Muscle of leg (tissue), 11 donors: ENCODE data around the gene LRRC15. TPM values are rescaled to one million over a fixed set of nuclear protein-coding genes. Genes with fewer than 3 reads are reported as not detected.

Experiments
- DNase-seq: peaks from one replicate; pipeline ENCODE4 v3.0.0; 2013
- H3K27ac ChIP-seq: one replicate; pipeline ENCODE4 v1.5.1; 2013; ENCODE audit warnings: mild to moderate bottlenecking, low read length, control low read depth
- H3K27me3 ChIP-seq: one replicate; pipeline ENCODE4 v1.6.1; 2013; ENCODE audit warnings: low read length; ENCODE audit not compliant: control insufficient read depth, insufficient read depth
- H3K36me3 ChIP-seq: one replicate; pipeline ENCODE4 v1.6.1; 2013; ENCODE audit warnings: low read length; ENCODE audit not compliant: control insufficient read depth, insufficient read depth
- H3K4me1 ChIP-seq: one replicate; pipeline ENCODE4 v1.6.1; 2013; ENCODE audit warnings: low read length; ENCODE audit not compliant: control insufficient read depth, insufficient read depth
- H3K4me3 ChIP-seq: one replicate; pipeline ENCODE4 v1.5.1; 2013; ENCODE audit warnings: low read length, control low read depth
- H3K9me3 ChIP-seq: replicated peaks from 2 replicates; pipeline ENCODE4 v1.6.1; 2013; ENCODE audit warnings: low read depth, low read length; ENCODE audit not compliant: control insufficient read depth
- WGBS: methylation state at CpG from one replicate; pipeline ENCODE4 v1.1.5; 2013; ENCODE audit warnings: missing lambda C conversion rate; ENCODE audit not compliant: insufficient coverage; 5-methylcytosine and 5-hydroxymethylcytosine counted together
- polyA plus RNA-seq, 8 donors: library from polyadenylated mRNA; unstranded; fragments of 120-200 nt; gene quantifications; one replicate each; pipeline versions ENCODE4 v1.2.1 to v1.2.3, GENCODE V29; 2013; ENCODE audit warnings: inconsistent platforms in 1 of 8, low replicate concordance in 1 of 8; ENCODE audit not compliant: insufficient read length in 8 of 8, insufficient read depth in 1 of 8
- total RNA-seq: library from RNA; stranded (reverse); fragments of 120-200 nt; gene quantifications from one replicate; pipeline ENCODE4 v1.2.4, GENCODE V29; 2013

Gene LRRC15
- total and polyA plus RNA-seq, 9 donors: 0.23 to 1.7 (median 0.61) TPM

DNA sequence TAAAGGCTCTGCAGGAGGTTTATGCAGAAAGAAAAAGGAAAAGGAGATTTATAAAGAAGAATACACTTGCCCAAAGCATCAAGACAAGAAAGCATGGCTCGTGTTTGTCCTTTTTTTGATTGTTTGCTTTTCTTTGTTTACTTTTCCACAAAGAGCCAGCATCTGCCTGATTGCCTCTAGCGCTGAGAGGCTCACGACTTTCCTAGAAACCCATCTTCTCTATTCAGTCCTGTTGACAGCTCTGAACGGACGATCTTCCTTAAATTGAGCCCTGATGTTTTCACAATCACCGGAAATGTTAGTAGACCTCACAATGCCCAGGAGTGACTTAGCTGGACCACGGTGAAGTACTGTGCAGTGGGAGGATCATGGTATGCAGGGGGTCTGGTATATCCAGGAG, 17.1 kb upstream of the LRRC15 start:
- no peak overlapping the region for H3K4me3 ChIP-seq
- peaks cover 9% of the 10 kb centered on the region for H3K27me3 ChIP-seq
- H3K27ac ChIP-seq: no peak overlapping the region
- 56% methylated on average over 6 of the region's 7 CpGs for WGBS
- peaks cover 3% of the 10 kb centered on the region for H3K9me3 ChIP-seq
- H3K36me3 ChIP-seq: no peaks in the 10 kb centered on the region
- DNase-seq: no peak
- no peaks in the 10 kb centered on the region for H3K4me1 ChIP-seq

DNA sequence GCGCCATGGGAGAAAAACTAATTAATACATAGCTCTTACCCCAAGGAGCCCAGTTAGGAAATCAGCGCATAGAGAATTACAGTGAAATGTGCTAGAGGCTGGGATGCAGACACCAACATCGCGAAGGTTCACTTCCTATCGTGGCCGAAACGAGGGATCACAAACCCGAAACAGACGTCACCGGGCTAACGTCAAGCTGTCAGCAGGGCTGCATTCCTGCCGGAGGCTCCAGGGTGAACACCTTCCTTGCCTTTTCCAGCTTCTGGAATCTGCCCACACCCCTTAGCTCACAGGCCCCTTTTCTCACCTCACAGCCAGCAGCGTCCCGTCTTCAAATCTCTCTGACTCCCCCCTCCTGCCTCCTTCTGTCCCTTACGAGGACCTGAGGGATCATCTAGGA, 16.5 kb upstream of the LRRC15 start:
- no peaks in the 10 kb centered on the region for H3K36me3 ChIP-seq
- peaks cover 3% of the 10 kb centered on the region for H3K9me3 ChIP-seq
- no peak for DNase-seq
- H3K27me3 ChIP-seq: peaks cover 13% of the 10 kb centered on the region
- H3K27ac ChIP-seq: no peak overlapping the region
- no peaks in the 10 kb centered on the region for H3K4me1 ChIP-seq
- no peak overlapping the region for H3K4me3 ChIP-seq
- 61% methylated on average over 14 of the region's 15 CpGs for WGBS

DNA sequence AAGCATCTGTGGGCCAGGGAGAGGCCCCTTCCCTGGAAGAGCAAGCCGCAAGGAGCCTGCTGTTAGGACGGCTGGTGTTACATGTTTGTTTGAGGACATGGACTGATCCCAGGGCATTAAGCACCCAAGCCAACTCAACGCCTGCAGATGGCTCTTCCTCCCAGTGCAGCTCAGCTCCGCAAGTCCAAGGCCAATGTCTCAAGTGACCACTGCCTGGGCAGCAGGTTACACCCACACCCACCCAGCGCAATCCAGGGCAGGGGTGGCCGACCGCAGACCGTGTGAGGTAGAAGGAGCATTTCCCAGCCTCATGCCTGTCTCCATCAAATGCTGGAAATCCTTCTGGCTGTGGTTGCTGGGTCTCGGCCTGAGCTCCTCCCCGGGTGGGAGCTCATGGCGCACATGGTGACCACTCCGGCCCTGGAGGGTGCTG, 15.0 kb upstream of the LRRC15 start:
- no peak overlapping the region for H3K27ac ChIP-seq
- 88% methylated on average over 11 of the region's 12 CpGs for WGBS
- no peak for DNase-seq
- H3K36me3 ChIP-seq: no peaks in the 10 kb centered on the region
- no peaks in the 10 kb centered on the region for H3K9me3 ChIP-seq
- peaks cover 19% of the 10 kb centered on the region for H3K27me3 ChIP-seq
- no peak overlapping the region for H3K4me3 ChIP-seq
- H3K4me1 ChIP-seq: no peaks in the 10 kb centered on the region

DNA sequence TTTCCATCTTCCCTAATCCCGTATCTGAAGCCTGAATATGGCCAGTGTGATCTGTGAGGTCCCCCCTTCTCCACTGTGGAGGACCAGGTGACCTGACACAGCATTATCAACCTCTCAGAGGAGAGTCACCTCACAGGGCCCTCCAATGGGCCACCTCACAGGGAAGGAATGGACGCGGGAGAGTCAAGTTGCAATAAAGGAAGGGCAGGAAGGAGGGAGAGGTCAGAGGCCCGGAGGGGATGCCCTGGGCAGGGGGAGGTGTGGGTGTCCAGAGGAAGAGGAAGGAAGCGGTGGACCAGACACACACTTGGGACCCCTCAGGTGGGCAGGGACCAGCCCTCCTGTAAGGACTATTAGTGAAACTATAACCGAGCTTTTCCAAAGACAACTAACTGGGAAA, 14.6 kb upstream of the LRRC15 start:
- Histone ChIP-seq H3K9me3 (no peaks in the 10 kb centered on the region), H3K36me3 (no peaks in the 10 kb centered on the region)
- 58% methylated on average over 4 of the region's 6 CpGs for WGBS

DNA sequence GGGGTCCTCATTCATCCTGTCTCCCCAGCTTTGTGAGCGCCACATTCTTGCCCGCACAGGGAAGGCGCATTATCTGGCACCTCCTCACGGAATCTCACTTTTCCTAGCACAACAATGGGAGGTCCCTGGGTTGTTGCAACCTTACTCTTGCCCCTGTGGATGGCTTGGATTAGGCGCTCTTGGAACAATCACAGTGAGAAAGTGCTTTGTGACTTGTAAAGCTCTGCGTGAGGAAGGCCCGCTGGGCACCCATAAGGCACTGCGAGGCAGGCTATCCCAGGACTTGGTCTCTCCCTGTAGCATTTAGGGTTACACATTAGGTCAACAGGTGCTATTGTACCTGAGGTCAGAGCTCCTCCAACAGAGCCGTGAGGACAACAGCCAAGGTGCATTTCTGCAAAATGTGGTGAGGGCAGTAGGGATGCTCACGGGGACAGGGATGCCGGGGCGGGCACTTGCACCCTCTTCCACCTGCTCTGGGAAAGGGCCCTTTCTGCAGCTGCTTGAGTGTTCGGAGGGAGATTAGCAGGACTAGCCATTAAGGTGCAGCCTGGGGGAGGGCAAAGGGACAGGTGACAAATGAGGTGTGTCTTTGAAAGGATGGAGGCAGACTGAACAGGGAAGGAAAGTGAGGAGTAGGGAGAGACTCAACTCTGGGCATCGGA, 13.9 kb upstream of the LRRC15 start:
- Histone ChIP-seq H3K27me3 (peaks cover 23% of the 10 kb centered on the region), H3K36me3 (no peaks in the 10 kb centered on the region), H3K4me3 (no peak overlapping the region), H3K27ac (no peak overlapping the region), H3K4me1 (no peaks in the 10 kb centered on the region), H3K9me3 (no peaks in the 10 kb centered on the region)
- WGBS: 81% methylated on average over 10 of the region's 14 CpGs
- no peak for DNase-seq

More for the DNA sequence above, 14.6 kb upstream of the LRRC15 start:
- no peak overlapping the region for H3K27ac ChIP-seq
- DNase-seq: no peak
- H3K27me3 ChIP-seq: peaks cover 18% of the 10 kb centered on the region
- no peak overlapping the region for H3K4me3 ChIP-seq
- no peaks in the 10 kb centered on the region for H3K4me1 ChIP-seq

DNA sequence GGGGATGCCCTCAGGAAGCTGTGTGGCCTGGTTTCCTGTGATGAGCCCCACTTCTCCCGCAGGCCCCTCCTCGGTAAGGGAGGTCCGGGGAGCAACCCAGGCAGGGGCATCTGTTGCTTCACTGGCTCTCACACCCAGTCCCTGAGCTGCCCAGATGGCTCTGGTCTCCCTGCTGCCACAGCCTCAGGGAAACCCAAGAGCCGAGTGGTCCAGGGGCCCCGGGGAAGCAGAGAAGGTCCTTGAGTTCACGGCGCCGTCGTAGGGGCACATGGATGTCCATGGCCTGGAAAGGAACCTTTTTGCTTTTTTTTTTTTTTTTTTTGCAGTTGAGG, 13.3 kb upstream of the LRRC15 start:
- Histone ChIP-seq H3K36me3 (no peaks in the 10 kb centered on the region), H3K4me3 (no peak overlapping the region), H3K27me3 (peaks cover 24% of the 10 kb centered on the region), H3K27ac (no peak overlapping the region), H3K9me3 (no peaks in the 10 kb centered on the region), H3K4me1 (no peaks in the 10 kb centered on the region)
- WGBS: 73% methylated on average over 3 of the region's 9 CpGs
- DNase-seq: no peak

DNA sequence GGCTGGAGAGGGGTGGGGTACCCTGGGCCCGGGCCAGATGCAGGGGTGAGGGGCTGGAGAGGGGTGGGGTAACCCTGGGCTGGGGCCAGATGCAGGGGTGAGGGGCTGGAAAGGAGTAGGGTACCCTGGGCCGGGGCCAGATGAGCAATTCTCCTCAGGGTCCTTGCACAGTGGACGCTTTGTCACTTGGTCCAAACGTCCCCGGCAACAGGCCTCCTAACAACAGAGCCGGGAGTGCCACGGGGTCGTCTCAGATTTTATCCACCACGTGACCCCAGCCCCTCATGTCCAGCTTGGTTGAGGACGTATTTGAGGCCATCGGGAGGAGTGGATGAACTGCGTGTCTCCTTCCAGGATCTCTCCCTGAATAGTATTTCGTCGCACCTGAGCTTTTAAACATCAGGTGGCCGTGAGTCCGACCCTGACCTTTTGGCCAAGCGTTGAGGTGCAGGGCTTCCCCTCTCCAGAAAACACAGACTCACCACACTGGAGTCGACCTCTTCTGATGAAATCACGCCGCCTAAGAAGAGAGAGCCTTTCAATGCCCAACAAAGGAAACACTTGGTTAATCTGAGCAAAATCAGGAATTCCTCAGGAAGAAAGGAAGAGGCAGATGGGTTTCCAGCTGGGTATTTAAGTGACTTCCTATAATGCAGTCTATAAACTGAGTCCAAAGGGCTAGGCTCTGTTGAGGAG, 12.8 kb upstream of the LRRC15 start:
- 77% methylated on average over 17 of the region's 20 CpGs for WGBS
- Histone ChIP-seq H3K36me3 (no peaks in the 10 kb centered on the region), H3K27ac (no peak overlapping the region), H3K9me3 (no peaks in the 10 kb centered on the region), H3K4me1 (no peaks in the 10 kb centered on the region), H3K27me3 (peaks cover 24% of the 10 kb centered on the region), H3K4me3 (no peak overlapping the region)
- DNase-seq: no peak

DNA sequence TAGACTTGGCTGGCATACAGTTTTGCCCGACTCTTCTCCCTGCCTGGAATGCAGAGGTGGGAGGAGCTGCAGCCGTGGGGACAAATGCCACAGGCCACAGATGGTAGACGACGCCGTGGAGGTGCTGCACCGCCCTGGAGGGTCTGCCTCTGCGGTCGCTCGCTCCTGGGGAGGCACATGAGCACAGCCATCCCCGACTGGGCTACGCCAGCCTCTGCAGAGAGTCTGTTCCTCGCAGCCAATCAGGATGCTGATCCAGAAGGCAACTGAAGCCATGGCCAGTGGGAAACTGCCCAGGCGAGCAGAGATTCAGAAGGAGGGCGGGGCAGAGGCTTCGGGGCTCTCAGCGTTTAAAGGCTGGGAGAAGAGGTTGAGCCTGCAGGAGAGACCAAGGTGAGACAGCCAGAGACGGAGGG, 11.9 kb upstream of the LRRC15 start:
- Histone ChIP-seq H3K36me3 (no peaks in the 10 kb centered on the region), H3K27me3 (peaks cover 24% of the 10 kb centered on the region), H3K4me3 (no peak overlapping the region), H3K9me3 (no peaks in the 10 kb centered on the region), H3K4me1 (no peaks in the 10 kb centered on the region), H3K27ac (no peak overlapping the region)
- 52% methylated on average over 17 of the region's 17 CpGs for WGBS
- no peak for DNase-seq

DNA sequence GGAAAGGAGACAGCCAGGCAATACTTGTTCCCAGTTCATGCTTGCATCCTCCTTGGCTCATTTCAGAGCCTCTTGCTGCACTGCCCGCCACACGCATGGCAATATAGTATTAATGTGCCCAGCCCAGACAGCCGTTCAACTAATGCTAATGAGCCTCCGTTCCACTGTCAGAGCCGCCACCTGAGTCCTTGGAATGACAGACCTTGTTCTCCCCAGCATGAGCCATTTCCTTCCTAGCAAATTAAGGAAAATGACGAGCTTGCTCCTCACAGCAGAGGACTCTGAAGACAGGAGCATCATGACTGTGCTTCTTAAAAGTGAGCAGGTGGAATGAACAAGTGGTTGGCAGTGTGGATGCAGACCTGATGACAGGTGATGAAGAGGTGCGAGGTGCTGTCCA, 10.8 kb upstream of the LRRC15 start:
- Histone ChIP-seq H3K27ac (no peak overlapping the region), H3K9me3 (no peaks in the 10 kb centered on the region), H3K4me3 (no peak overlapping the region), H3K27me3 (peaks cover 29% of the 10 kb centered on the region), H3K36me3 (no peaks in the 10 kb centered on the region), H3K4me1 (peaks cover 3% of the 10 kb centered on the region)
- DNase-seq: no peak
- 78% methylated on average over 7 of the region's 7 CpGs for WGBS

DNA sequence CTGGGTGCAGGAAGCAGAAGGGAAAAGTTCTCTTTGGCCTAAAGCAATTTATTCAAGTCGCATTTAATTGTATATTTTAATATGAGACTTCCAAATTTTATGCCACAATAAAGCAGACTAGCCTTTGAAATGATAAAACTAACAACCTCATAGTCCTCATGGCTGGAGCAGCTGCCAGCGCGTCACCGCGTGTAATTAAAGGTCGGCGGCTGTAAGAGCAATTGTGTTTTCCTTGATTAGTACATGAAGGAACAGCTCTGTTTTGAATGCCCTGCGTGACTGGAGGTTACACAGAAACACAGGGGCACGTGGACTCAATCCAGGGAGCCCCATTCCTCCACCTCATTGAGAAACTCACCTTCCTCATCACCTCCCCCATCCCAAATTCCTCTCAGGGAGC, 10.1 kb upstream of the LRRC15 start:
- Histone ChIP-seq H3K27ac (no peak overlapping the region), H3K4me3 (no peak overlapping the region), H3K36me3 (no peaks in the 10 kb centered on the region), H3K9me3 (no peaks in the 10 kb centered on the region), H3K4me1 (peaks cover 6% of the 10 kb centered on the region), H3K27me3 (peaks cover 32% of the 10 kb centered on the region)
- no peak for DNase-seq
- WGBS: 71% methylated on average over 6 of the region's 9 CpGs
